ENCODE data around the gene AQP7.

Gene AQP7

DNA sequence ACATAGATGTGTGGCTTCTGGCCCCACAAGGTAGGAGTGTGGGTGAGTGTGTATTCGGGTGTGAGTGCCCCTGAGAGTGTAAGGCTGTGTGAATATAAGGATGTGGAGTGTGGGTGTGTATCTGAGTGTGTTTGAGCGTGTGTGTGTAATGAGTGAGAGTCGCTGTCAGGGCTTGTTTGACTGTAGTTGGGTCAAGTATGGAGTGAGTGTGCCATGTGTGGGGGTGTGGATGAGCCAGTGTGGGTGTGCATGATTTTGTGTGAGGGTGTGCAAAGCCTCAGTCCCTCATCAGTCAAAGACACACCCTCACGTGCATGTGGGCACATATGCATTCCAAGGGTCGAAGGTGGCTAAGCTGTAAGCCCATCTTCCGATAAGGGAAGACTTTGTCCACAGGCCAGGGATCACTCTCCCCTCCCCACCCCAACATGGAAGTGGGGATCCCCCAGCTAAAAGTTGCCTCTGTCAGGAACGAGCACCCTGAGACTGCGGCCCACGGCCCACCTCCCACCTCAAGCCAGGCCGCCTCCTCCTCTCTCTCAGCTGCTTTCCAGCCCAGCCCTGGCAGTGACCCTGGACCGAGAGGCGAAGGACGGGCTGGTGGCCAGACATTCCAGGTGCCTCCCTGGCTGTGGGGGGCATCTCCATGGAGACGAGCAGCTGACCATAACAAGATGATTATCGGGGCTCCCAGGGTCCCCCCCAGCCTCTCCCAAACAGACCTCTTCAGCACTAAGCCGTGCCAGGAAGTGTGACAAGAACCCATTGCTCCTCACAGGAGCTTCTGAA lies 32.1 kb upstream of the AQP7 start:
- H3K4me3 ChIP-seq (ENCODE audit: low read depth, low read length): no peak overlapping the region
- TF ChIP-seq, protein P1, sequence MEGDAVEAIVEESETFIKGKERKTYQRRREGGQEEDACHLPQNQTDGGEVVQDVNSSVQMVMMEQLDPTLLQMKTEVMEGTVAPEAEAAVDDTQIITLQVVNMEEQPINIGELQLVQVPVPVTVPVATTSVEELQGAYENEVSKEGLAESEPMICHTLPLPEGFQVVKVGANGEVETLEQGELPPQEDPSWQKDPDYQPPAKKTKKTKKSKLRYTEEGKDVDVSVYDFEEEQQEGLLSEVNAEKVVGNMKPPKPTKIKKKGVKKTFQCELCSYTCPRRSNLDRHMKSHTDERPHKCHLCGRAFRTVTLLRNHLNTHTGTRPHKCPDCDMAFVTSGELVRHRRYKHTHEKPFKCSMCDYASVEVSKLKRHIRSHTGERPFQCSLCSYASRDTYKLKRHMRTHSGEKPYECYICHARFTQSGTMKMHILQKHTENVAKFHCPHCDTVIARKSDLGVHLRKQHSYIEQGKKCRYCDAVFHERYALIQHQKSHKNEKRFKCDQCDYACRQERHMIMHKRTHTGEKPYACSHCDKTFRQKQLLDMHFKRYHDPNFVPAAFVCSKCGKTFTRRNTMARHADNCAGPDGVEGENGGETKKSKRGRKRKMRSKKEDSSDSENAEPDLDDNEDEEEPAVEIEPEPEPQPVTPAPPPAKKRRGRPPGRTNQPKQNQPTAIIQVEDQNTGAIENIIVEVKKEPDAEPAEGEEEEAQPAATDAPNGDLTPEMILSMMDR (IDR thresholded peaks at IDR 0.05; ENCODE audit: borderline replicate concordance, insufficient read depth, low read depth, low read length): no peak

GRCh38 chr9:33433871-33434270 lies 31.5 kb upstream of the AQP7 start:
- TF ChIP-seq, protein P1 (IDR thresholded peaks at IDR 0.05; ENCODE audit: borderline replicate concordance, insufficient read depth, low read depth, low read length): no peak
- H3K4me3 ChIP-seq (ENCODE audit: low read depth, low read length): no peak overlapping the region

GRCh38 chr9:33431420-33431819 lies 29.1 kb upstream of the AQP7 start:
- H3K4me3 ChIP-seq (ENCODE audit: low read depth, low read length): no peak overlapping the region
- TF ChIP-seq, protein P1 (IDR thresholded peaks at IDR 0.05; ENCODE audit: borderline replicate concordance, insufficient read depth, low read depth, low read length): no peak

GRCh38 chr9:33430942-33431341 lies 28.6 kb upstream of the AQP7 start:
- H3K4me3 ChIP-seq (ENCODE audit: low read depth, low read length): no peak overlapping the region
- TF ChIP-seq, protein P1 (IDR thresholded peaks at IDR 0.05; ENCODE audit: borderline replicate concordance, insufficient read depth, low read depth, low read length): no peak

- TF ChIP-seq, protein P1 (IDR thresholded peaks at IDR 0.05; ENCODE audit: borderline replicate concordance, insufficient read depth, low read depth, low read length): no peak
- no peak overlapping the region for H3K4me3 ChIP-seq (ENCODE audit: low read depth, low read length)
Observed at GRCh38 chr9:33429256-33429985, 27.1 kb upstream of the AQP7 start.

GRCh38 chr9:33426843-33427293 lies 24.5 kb upstream of the AQP7 start:
- TF ChIP-seq, protein P1 (IDR thresholded peaks at IDR 0.05; ENCODE audit: borderline replicate concordance, insufficient read depth, low read depth, low read length): no peak
- no peak overlapping the region for H3K4me3 ChIP-seq (ENCODE audit: low read depth, low read length)
